GM12878 (cell line): Measurements from ENCODE around the gene SMAD5.

Experiments used
- JUND ChIP-seq: IDR thresholded peaks from 2 replicates; pipeline ENCODE4 v1.6.1; 2012; ENCODE audit warnings: low read depth, mild to moderate bottlenecking, low read length, improper control_type of control experiment, moderate library complexity
- POLR2AphosphoS5 ChIP-seq: IDR thresholded peaks from 2 replicates; pipeline ENCODE4 v1.6.1; 2011; ENCODE audit warnings: mild to moderate bottlenecking, low read length, inconsistent platforms
- TF ChIP-seq, protein P1 (sequence below): IDR thresholded peaks from 2 replicates; pipeline ENCODE4 v1.6.1; 2011; ENCODE audit warnings: low read depth, low read length, improper control_type of control experiment, borderline replicate concordance

DNA sequence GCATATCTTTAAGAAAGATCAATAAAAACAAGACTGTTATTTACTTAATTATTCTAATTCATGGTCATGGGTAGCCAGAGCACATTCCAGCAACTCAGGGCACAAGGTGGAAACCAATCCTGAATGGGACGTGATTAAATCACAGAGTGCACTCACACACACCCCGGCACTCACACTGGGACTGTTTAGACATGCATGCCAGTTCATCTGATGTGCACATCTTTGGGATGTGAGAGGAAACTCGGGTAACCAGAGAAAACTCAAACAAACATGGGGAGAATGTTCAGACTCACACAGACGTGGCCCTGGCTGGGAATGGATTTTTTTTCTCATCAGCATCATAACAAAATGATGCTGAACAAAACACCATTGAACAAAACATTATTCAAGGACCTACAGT, 29.4 kb downstream of the SMAD5 start:
- TF ChIP-seq, protein P1, sequence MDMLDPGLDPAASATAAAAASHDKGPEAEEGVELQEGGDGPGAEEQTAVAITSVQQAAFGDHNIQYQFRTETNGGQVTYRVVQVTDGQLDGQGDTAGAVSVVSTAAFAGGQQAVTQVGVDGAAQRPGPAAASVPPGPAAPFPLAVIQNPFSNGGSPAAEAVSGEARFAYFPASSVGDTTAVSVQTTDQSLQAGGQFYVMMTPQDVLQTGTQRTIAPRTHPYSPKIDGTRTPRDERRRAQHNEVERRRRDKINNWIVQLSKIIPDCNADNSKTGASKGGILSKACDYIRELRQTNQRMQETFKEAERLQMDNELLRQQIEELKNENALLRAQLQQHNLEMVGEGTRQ = no peak
- no peak for TF ChIP-seq JUND
- TF ChIP-seq POLR2AphosphoS5 = no peak
